ENCODE measurements around the gene ZBTB37. TPM values are rescaled to one million over a fixed set of nuclear protein-coding genes. Genes with fewer than 3 reads are reported as not detected.
"Not testable (repeated sequence)": the region's sequence is repeated elsewhere in the genome, so short reads cannot be mapped to it uniquely, and the experiment has no call there.

The ZBTB37 gene
- total RNA-seq, 6 donors from 2014 or later, result 5.3 to 17.8 (median 12.0) TPM

- Histone ChIP-seq H3K9me3 (no peaks in the 10 kb centered on the region), H3K4me1 (peaks cover 11 to 20% (median 17%) of the 10 kb centered on the region in 4 donors), H3K36me3 (peaks cover 15 to 99% (median 34%) of the 10 kb centered on the region in 4 donors), H3K27ac (no peak overlapping the region), H3K4me3 (no peak overlapping the region), H3K27me3 (no peaks in the 10 kb centered on the region)
- no peak for DNase-seq
- ATAC-seq (ENCODE audit: low FRiP score in 2 of 2), result no peak
- TF ChIP-seq POLR2AphosphoS5 (IDR thresholded peaks at IDR 0.05), result no peak
- TF ChIP-seq CTCF (IDR thresholded peaks at IDR 0.05), result no peak
- no peak for TF ChIP-seq POLR2A (IDR thresholded peaks at IDR 0.05)
- TF ChIP-seq EP300 (IDR thresholded peaks at IDR 0.05), result no peak
- 93 to 97% methylated on average over 7 of the region's 7 CpGs for WGBS, 2 donors
These were observed 6.4 kb upstream of the ZBTB37 start for GRCh38 chr1:173861731-173862145.

- peaks cover 15 to 95% (median 34%) of the 10 kb centered on the region in 4 donors for H3K36me3 ChIP-seq
- peaks cover 15 to 26% (median 21%) of the 10 kb centered on the region in 4 donors for H3K4me1 ChIP-seq
- not testable (repeated sequence) for H3K4me3 ChIP-seq; H3K27me3 ChIP-seq; DNase-seq; H3K27ac ChIP-seq; H3K9me3 ChIP-seq; ATAC-seq (ENCODE audit: low FRiP score in 2 of 2)
- 87 to 90% methylated on average over 13 of the region's 13 CpGs for WGBS, 2 donors
These were observed 5.9 kb upstream of the ZBTB37 start for GRCh38 chr1:173862146-173862768.

GRCh38 chr1:173862769-173863223, 5.4 kb upstream of the ZBTB37 start:
- DNase-seq, result no peak
- 65 to 86% methylated on average over 8 of the region's 8 CpGs for WGBS, 2 donors
- H3K4me3 ChIP-seq, result no peak overlapping the region
- no peaks in the 10 kb centered on the region for H3K9me3 ChIP-seq
- H3K27ac ChIP-seq, result no peak overlapping the region
- no peak for ATAC-seq (ENCODE audit: low FRiP score in 2 of 2)
- H3K27me3 ChIP-seq, result no peaks in the 10 kb centered on the region
- peaks cover 15 to 89% (median 31%) of the 10 kb centered on the region in 4 donors for H3K36me3 ChIP-seq
- H3K4me1 ChIP-seq, result peaks cover 15 to 26% (median 21%) of the 10 kb centered on the region in 4 donors
- TF ChIP-seq POLR2AphosphoS5 (IDR thresholded peaks at IDR 0.05) (no peak), EP300 (IDR thresholded peaks at IDR 0.05) (no peak), CTCF (IDR thresholded peaks at IDR 0.05) (no peak), POLR2A (IDR thresholded peaks at IDR 0.05) (no peak)

GRCh38 chr1:173863224-173864161, 4.7 kb upstream of the ZBTB37 start:
- no peaks in the 10 kb centered on the region for H3K27me3 ChIP-seq

More at GRCh38 chr1:173863224-173864161, 4.7 kb upstream of the ZBTB37 start:
- ATAC-seq (ENCODE audit: low FRiP score in 2 of 2), result no peak
- DNase-seq, result no peak
- Histone ChIP-seq H3K9me3 (no peaks in the 10 kb centered on the region), H3K4me3 (no peak overlapping the region), H3K4me1 (peaks cover 15 to 26% (median 21%) of the 10 kb centered on the region in 4 donors), H3K27ac (no peak overlapping the region), H3K36me3 (peaks cover 15 to 82% (median 30%) of the 10 kb centered on the region in 4 donors)
- no peak for TF ChIP-seq POLR2A (IDR thresholded peaks at IDR 0.05)
- no peak for TF ChIP-seq POLR2AphosphoS5 (IDR thresholded peaks at IDR 0.05)
- no peak for TF ChIP-seq CTCF (IDR thresholded peaks at IDR 0.05)
- no peak for TF ChIP-seq EP300 (IDR thresholded peaks at IDR 0.05)

Measured in upper lobe of left lung (tissue), 6 donors.